HG03095 (cell line): Measurements from ENCODE around the gene ADAMTS2.

Source experiments
- ATAC-seq: cut with Tn5 transposase; IDR thresholded peaks from one replicate; pipeline ENCODE4 v1.9.1; 2021; ENCODE audit warnings: moderate library complexity; ENCODE audit not compliant: unreplicated experiment

ADAMTS2 gene

DNA sequence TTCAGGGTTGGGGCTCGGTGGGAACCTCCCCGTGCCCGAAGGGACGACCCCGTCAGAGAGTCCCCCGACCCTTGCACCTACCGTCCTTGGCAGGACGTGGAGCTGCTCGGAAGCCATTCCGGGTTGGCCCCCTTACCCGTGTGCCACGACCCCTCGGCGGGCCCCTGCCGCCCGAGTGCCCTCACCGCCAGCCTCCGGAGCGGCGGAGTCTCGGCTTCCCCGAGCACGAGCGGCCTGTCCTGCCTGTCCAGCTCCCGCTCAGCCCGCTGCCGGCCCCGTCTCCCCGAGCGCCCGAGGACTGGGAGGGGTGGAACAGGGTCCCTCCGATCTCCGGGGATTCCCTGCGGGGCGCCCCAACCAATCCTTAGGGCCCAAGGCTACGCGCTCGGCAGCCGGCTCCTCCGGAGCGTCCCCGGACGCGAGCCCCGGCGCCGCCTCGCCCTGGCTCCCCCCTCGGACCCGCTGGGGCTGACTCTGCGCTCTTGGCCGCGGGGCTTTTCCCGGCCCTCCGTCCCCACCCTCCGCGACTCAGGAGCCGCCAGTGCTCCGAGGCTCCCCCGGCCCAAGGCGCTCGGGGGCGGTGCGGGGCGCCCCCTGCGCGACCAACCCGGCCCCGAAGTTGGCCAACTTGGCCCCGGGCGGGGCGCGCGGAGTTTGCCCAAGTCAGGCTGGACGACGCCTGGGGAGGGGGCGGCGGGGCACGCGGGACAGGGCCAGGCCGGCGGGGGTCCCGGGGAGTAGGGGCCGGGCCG lies 654 bp downstream of the ADAMTS2 start:
- ATAC-seq: no peak

DNA sequence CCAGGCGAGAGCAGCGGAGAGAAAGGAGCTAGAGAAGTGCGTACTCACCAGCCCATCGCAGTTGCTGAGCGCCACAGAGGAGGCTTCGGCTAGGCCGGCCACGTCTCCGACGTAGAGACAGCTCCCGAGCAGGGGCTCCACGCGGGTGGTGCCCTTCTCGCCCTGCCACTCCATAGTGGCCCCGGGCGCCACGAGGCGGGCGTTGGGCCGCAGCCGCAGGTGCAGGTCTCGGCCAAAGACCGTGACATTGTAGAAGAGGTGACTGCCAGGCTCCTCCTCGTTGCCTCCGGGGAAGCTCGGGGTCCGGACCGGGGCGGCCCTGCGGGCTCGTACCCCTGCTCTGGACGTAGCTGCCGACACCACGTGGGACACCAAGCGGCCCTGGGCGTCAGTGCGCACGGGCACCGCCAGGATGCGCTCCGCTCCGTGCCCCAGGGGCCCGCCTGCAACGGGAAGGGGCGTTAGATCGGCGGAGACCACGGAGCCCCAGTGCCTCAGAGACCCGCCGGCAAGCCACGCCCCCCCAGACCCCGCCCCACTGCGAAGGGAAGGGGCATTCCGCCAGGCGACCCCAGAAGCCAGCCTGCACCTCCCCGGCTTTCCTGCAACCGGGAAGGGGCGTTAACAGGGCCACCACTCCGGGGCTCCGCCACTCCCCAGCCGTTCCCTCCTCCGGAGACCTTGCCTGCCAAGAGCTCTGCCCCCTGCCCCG lies 1.4 kb downstream of the ADAMTS2 start:
- no peak for ATAC-seq

- ATAC-seq: no peak
These were observed 2.1 kb downstream of the ADAMTS2 start for GRCh38 chr5:179343021-179343718.

DNA sequence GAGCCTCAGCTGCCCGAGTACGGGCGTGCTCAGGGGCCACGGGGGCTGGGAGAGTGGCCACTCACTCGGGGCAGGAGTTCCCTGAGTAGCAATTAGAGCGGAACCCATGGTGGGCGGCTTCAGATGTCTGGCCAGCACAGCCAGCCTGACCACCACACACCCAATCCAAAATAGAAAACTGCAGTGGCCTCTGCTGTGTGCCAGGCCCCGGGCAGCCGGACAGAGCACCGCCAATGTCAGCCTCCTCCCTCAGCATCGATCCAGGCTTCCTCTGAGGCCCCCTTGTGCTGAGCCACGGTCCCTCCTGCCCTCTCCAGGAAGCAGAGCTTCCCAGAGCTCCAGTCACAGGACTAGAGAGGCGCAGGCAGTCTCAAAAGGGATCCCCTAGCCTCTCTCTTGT lies 2.7 kb downstream of the ADAMTS2 start:
- ATAC-seq: no peak

GRCh38 chr5:179340465-179340864 lies 4.8 kb downstream of the ADAMTS2 start:
- no peak for ATAC-seq

DNA sequence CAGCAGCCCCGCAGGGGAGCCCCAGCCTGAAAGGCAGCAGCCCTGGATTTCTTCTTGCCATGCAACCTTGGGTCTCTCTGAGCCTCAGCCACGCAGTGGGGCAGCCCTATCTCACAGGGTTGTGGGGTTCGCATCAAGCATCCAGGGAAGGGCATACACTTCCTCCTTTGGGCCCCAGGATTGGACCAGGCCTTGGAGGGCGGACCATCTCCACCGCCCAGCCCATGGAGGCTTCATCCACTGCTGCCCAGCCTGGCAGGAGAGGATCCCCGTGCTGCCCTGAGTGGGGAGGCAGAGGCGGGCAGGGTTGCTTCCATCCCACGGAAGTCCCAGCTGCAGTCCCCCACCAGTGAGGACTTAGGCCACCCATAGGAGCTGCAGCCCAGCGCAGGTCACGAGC lies 5.3 kb downstream of the ADAMTS2 start:
- ATAC-seq: no peak

DNA sequence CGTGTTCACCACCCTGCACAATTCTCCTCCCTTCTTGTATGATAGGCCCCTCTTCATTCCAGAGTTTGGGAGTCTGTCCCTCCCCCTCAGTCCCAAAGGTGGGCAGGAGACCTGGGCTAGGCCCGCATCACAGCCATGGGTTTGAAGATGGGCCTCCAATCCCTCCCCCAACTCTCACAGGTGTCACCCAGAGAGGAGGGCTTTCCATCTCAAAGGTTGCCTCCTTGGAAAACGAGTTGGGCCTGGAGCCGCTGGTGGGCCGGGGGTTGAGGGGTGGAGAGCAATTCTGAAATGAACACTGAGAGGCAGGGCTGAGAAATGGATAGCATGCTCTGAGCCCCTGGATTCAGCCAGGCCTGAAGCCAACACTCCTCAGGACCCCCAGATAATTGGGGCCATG lies 6.2 kb downstream of the ADAMTS2 start:
- no peak for ATAC-seq

DNA sequence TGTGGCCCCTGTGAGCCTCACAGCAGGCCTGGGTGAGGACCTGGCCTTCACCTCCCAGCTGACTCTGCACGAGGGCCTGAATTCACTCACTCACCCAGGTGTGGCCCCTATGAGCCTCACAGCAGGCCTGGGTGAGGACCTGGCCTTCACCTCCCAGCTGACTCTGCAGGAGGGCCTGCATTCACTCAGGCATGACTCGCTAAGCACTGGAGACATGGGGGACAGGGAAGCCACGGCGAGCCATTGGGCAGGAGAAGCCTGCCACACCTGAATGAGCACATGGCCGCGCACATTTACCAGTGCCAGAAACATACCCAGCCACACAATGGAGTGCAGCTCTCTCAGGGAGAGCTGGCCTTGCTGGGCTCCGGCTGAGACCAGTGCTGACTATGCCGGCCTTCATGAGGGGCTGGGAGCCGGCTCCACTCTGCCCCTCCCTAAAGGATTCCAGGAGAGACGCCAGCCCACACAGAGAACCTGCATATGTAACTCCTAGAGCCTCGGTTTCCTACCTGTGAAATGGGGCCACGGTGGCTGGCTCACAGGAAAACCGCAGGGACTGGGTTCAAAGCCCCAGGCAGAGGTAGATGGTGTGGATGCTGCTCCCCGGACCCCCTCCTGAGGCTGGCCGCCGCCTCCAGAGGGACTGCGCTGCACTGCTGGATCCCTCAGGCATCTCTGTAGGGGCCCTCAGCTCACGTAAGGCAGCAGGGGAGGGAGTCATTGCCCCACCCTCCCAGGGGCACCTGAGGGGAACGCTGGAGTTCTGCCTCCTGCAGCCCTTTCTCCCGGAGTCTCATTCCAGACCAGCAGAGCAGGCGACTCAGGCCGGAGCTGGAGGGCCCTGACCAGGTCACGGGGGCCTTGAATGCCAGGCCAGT lies 7.2 kb downstream of the ADAMTS2 start:
- no peak for ATAC-seq

DNA sequence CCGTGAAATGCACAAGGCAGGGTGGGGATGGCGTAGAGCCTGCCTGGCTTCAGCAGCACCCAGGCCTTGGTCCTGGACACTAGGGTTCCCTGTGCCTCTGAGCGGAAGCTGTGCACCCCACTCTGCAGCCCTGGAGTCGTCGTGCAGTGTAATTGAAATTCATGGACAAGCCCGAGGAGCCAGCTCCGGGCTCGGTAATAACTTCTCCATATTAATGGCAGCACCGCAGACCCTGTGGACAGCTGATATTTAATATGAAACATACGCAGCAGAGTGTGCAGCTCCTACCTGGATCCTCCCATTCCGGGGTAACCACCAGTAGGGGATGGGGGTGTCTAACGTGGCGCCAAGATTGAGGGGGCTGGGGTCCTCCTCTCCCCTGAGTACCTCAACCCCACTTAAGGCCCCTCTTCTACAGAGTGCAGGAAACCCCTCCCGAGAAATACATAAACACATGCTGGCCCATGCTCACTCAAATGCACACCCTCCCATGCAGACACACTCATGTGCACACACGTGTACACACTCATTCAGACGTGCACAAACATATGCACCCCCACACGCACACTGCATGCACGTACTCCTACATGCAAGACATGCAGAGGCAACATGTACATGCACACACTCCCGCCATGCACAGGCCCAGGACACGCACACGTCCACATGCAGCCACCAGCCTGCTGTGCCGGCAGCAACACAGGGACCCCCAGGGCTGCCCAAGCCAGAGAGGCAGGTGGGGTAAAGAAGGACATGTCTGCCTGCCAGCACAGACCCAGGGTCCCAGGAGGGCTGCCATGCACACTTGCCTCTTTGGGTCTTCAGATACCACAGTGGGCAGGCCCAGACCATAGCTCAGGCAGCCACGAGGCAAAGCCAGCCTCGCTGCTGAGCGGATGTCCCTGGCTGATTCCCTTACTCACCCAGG lies 8.1 kb downstream of the ADAMTS2 start:
- no peak for ATAC-seq

GRCh38 chr5:179336126-179336870 lies 9.0 kb downstream of the ADAMTS2 start:
- no peak for ATAC-seq

GRCh38 chr5:179333796-179334761 lies 11.2 kb downstream of the ADAMTS2 start:
- ATAC-seq: no peak

GRCh38 chr5:179332741-179333290 lies 12.4 kb downstream of the ADAMTS2 start:
- no peak for ATAC-seq

GRCh38 chr5:179331591-179332375 lies 13.5 kb downstream of the ADAMTS2 start:
- no peak for ATAC-seq

DNA sequence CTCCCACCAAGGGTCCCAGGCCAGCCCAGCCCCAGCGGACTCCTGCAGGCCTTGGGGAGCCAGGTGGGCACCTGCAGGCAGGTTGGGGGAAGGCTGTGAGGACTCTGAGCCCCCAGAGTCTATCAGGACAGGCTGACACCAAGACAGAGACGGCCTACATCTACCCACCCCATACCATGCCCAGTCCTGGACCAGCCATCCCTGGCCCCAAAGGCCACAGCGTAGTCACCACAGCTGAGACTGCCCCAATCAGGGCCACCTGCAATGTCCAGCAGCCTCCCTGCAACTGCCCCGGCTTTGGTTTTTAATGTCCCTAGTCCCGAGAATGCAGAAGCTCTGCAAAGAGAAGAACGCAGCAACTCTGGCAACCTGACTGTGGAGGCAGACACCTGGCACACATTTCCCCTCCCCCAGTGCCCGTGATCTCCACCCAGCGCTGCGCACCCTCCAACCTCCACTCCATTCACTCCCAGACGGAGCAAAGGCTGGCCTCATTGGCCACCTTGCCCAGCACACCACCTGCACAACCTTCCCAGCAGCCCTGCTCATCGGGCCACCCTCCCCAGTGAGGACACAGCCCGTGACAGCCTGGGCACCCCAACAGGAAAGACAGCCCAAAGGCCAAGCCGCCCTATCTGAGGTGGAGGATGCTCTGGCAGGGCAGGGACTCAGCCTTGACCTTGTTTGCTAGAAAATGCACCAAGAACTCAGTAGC lies 14.9 kb downstream of the ADAMTS2 start:
- ATAC-seq: no peak

DNA sequence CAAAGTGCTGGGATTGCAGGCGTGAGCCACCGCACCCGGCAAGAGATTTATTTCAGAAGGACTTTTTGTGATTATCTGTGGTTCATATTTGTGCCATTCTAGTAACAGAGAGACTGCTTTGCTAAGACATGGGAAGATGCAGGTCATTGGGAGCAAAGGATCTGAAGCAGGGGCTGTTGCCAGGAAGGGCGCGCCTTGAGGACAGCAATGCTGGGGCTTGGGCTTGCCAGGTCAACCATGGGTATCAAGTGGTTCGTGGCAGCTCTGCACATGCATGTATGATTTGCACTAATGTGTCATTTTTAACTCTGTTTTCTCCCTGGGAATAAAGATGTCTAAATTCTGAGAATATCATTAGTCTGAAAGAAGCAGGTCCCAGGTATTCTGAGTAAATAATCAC lies 17.0 kb downstream of the ADAMTS2 start:
- no peak for ATAC-seq

DNA sequence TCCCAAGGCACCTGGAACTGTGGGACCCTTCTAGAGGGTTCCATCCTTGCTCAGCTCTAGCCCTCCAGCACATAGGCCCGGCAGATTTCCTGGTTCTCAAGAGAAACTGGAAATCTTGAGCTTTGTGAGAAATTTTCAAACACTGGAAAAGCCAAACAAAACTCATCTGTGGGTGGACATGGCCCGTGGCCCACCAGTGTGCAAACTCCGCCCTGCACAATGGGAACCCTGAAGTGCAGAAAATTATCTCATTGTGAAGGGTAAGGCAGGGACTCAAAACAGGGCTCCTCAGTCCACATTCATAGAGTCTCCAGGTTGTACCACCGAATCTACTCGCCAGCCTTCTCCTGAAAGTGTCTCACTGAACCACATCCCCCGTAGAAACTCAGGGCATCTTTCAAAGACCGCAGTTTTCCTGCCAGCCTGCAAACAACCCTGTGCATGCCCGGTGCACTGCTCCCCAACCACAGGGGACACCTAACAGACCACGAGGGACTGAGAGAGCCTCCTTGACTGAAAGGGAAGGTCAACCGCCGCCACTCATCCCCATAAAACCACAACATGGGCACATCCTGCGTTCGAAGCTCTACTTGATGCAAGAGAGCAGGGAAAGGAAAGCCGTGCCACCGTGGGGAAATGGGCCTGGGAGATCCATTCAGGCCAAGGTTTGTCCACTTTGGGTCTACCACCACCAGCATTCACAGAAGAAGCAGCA lies 18.1 kb downstream of the ADAMTS2 start:
- no peak for ATAC-seq
